LoVo (cell line): ENCODE data around the gene SLC30A4.
A peak's percentile ranks its signal among the peaks of the same experiment; 100 is the strongest.
"Not testable (repeated sequence)": the region's sequence is repeated elsewhere in the genome, so short reads cannot be mapped to it uniquely, and the experiment has no call there.

Source experiments
- DNase-seq: peaks from one replicate; pipeline ENCODE4 v3.0.0-alpha.2; 2016; ENCODE audit warnings: low spot score

The SLC30A4 gene, protein sequence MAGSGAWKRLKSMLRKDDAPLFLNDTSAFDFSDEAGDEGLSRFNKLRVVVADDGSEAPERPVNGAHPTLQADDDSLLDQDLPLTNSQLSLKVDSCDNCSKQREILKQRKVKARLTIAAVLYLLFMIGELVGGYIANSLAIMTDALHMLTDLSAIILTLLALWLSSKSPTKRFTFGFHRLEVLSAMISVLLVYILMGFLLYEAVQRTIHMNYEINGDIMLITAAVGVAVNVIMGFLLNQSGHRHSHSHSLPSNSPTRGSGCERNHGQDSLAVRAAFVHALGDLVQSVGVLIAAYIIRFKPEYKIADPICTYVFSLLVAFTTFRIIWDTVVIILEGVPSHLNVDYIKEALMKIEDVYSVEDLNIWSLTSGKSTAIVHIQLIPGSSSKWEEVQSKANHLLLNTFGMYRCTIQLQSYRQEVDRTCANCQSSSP

DNA sequence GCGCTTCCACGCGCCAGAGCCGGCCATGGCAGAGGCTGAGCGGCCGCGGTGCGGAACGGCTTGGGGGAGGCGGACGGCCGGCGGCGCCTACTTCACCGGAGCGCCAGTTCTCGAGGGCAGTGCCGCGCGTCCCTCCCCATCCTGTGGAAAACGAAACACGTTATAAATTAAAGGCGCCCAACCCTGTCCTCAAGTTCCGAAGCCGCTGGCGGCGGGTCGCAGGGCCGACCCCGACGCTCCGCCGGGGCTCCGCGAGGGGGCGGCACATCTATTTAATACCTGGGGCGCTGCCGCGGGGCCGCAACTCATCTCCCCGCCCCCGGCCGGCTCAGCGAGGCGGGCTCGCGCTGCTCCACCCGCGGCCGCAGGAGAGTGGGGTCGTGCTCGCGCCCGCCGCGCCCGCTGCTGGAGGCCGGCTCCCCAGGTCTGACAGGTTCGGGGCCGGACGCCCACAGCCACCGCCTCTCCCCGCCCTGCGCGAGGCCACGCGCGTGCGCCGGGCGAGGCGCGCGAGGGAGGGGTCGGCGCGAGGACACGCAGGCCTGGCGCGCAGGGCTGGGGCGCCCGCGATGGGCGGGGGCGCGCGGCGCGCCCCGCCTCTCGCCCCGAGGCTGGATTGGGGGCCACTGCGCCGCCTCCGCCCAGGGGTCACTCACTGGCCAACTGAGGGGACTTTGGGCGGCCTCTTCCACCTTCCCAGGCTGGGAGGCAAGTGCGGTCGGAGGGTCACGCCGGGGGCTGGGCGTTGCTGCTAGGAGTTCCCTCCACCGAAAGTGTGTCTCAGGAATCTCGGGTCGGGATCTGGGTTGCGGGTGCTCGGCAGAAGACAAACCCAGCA, at the start of gene SLC30A4:
SLC30A4 (minus strand) TSS at position 428 of the 838 bp plus-strand sequence; CDS start at position 27, 401 bp downstream.
- peak; percentile 72 for DNase-seq

DNA sequence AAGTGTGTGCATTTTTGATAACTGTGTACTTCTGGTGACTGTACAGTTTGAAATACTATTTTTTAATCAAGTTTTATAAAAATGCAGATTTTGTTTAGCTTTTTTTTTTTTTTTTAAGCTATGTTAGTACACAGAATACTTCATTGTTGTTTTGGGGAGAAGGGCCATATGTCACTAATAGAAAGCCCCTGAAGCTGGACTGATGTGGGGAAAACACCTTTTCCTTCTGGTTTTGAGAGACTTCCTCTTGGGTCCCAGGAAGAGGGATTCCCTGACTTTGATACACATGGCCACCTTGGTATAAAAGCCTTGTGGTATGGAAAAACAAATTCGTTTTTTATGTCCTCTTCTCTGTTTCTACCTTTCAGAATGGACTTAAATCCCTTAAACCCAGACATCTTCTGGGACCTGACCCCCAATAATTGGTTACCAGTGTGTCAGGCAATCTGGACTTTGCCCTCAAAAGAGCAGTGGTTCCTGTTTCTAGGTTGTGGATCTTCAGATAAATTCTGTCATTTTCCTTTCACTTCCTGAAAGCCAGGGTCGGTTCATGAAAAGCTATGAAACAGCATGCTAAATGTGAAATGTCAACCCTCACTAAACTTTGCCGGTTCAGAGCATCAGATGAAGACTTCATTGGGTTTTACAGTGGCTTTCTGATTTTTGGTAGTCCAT, 33.5 kb upstream of the SLC30A4 start:
- no peak for DNase-seq

DNA sequence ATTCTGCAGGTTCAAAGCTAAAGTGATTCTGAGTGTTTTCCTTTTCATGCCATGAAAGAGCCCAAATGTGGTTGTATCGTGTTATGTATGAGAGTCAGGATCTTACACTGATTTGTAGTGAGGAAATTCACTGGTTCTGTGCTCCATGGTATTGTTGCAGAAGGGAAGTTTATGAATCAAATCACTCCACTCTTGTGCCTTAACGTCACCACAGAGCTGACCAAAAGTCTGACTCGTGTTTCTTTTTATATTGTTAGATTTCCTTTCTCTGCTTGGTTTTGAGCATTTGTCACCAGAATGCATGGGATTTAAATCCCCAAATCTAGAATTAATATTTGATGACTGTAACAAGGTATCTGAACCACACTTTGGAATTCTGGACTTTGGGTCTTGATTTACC, 29.1 kb upstream of the SLC30A4 start:
- no peak for DNase-seq

DNA sequence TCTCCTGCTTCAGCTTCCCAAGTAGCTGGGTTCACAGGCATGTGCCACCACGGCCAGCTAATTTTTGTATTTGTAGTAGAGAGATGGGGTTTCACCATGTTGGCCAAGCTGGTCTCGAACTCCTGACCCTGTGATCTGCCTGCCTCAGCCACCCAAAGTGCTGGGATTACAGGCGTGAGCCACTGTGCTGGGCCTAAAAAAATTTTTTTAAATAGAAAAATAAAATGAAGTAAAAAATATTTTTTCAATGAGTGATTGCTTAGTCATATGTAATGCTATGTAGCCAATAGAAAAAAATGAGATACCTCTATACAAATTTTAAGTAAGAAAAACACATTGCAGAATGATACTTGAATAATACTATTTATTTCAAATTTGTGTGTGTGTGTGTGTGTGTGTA, 27.9 kb upstream of the SLC30A4 start:
- DNase-seq, result no peak

DNA sequence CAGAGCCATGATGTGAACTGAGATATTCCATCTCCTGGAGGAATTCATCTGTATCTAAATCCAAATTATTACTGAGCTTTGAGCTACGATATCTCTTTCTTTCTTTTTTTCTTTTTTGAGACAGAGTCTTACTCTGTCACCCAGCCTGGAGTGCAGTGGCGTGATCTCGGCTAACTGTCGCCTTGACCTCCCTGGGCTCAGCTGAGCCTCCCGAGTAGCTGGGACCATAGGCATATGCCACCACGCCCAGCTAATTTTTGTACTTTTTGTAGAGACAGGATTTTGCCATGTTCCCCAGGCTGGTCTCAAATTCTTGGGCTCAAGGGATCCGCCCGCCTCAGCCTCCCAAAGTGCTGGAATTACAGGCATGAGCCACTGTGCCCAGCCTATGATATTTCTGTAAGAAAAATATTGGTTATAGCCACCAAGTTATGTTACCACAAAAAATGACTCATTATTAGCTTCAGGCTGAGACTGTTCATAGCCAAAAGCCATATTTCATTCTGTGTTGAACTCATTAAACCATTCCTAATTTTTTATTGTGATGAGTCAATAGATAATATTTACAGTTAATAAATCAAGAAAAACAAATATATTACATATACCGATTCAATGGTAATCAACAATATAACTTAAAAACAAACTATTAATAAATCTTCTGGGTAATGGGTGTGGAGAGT, 27.1 kb upstream of the SLC30A4 start:
- DNase-seq, result no peak

DNA sequence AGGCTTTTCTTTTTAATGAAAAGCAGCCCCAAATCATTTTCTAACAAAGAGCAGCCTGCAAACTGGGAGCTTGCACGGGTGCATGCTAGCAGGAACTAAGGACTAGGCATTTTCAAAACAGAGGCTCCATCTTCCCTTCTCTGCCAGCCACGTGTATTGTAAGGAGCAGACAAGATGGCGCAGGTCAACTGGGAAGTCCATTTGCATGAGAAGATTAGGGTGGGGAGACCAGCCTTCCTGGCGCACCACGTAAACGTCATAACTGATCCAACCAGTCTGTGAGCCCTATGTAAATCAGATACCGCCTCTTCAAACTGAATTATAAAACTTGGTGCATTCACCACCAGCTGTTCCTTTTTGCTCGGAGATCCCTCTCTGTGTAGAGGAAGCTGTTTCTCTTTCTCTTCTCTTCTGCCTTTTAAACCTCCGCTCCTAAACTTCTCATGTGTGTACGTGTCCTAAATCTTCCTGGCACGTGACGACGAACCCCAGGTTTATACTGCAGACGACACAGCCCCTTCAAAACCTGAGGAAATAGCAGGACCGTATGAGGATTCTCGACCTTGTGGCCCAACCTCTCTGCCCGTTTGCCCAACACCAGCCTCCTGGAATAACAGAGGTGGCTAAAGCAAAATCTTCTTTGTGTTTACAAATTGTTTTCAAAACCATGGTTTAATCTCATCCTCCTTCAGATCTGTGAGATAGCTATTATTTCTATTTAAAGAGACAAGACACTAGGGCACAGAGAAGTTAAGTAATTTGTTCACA, 26.4 kb upstream of the SLC30A4 start:
- no peak for DNase-seq

DNA sequence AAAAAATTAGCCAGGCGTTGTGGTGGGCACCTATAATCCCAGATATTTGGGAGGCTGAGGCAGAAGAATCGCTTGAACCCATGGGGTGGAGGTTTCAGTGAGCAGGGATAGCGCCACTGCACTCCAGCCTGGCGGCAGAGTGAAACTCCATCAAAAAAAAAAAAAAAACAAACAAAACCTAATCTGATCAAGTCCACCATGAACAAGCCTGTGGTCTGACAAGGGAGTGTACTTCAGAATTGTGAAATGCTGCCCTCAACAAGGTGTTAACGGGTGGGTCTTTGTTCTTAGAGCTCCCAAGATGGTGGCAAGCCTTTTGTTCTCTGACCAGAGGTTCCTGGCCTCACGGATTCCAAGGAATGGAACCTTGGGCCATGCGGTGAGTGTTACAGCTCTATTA, 24.2 kb upstream of the SLC30A4 start:
- DNase-seq, result no peak

DNA sequence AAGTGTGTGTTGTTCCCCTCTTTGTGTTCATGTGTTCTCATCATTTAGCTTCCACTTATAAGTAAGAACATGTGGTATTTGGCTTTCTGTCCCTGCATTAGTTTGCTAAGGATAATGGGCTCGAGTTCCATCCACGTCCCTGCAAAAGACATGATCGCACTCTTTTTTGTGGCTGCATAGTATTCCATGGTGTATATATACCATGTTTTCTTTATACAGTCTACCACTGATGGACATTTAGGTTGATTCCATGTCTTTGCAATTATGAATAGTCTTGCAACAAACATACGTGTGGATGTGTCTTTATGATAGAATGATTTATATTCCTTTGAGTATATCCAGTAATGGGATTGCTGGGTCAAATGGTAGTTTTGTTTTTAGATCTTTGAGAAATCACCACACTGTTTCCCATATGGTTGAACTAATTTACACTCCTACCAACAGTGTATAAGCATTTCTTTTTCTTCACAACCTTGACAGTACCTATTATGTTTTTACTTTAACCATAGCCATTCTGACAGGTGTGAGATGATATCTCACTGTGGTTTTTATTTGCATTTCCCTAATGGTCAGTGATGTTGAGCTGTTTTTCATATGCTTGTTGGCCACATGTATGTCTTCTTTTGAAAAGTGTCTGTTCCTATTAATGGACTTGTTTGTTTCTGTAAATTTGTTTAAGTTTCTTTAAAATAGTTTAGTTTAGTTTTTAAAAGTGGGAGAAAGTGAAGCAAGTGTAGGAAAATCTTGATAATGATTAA, 21.9 kb upstream of the SLC30A4 start:
- no peak for DNase-seq

DNA sequence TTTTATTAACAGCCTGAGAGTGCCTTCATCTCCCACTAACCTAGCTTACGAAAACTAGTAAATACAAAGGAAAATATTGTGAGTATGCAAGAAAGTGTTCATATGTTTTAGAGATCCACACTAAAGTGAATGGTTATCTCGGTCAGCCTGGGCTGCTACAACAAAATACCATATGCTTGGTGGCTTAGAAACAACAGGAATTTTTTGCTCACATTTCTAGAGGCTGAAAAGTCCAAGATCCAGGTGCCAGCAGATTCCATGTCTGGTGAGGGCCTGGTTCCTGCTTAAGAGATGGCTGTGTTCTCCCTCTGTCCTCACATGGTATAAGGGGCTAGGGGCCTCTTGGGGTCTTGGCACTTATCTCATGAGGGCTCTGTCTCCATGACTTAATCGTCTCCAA, 20.5 kb upstream of the SLC30A4 start:
- no peak for DNase-seq

DNA sequence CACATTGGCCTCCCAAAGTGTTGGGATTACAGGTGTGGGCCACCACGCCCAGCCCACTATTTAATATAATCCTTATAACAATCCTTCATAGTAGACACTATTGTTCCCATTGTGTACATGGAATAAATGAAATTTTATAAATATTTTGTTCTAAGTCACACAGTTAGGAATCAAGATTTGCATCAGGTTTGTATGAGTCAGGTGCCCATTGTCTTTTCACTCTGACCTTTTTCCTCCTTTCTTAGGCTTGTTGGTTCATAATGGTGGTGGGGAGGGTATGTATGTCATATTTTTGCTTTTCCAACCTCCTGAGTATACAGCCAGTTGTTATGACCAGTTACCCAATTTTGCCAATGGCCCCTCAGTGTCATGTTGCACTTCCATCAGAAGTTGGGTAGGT, 18.0 kb upstream of the SLC30A4 start:
- DNase-seq, result no peak

DNA sequence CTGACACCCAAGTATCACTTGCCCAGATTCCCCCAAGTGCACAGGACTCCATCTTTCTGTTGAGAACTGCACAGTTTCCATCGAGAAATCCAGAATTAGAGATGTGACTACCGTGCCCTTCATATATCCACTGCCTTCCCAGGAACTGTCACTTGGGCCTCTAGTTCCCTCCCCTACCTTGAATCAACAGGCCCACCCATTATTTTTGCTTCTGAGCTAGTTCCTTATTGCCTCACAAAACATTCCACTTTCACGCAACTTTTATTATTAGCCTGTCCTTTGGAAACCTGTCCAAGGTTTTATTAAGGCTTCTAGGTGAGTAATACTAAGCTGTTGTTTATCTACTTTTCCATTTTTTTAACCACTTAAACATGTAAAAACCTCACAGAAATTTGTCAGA, 17.1 kb upstream of the SLC30A4 start:
- peak; percentile 47 for DNase-seq

DNA sequence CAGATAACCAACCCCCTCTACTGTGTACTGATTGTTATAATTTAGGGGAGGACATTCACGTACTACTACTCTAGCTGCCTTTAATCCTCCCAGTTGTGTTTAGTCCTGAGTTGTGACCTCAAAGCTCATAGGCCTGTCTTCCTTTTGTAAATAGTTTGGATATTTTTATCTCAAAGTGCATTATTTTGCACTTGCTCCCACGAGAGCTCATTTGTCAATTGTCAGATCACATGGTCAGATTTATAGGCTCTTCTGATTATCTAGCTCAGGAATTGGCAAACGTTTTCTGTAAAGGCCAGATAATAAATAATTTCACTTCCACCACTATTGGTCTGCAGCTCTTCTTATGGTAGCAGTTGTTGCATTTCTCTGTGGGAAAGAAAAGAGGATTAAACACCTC, 14.4 kb upstream of the SLC30A4 start:
- DNase-seq, result no peak

DNA sequence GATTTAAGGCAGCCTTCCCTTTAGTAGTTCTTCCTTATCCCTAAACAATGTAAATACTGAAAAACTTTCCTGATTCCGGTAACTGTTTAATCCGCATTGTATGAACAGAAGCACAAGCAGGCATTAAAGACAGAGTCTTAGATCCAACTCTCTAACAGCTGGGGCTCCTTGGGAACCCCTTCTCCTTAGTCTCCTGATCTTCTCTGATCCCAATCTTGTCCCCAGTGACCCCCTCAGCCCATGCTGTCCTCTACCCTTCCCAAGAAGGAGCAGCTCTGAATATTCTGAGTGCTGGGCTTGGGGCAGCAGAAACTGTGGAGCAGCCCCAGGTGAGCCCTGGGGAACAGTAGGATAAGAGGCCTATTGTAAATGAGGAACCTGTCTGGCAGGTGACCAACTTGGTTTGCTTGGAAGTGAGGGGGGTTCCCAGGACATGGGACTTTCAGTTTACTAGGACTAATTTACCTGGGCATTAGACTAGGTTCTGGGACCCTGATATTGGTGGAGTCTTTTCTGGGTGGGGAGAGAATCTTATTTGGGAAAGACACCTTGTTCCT, 13.0 kb upstream of the SLC30A4 start:
- no peak for DNase-seq

DNA sequence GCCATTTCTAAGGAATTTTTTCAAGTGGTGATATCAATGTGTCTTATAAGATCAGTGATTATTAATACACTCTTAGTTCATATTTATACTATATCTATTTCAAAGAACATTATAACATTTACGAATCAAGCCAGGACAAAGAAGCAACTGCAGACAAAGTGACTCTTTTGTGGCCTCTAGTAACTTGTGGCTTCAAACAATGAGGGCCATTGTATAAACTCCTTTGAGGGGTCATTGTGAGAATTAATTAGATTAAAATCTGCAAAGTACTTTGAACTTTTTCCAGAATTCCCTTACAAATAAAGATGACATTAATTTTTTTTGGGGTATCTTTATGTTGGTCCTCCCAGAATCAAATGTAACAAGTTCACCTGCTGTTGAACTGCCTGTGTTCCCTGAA, 12.3 kb upstream of the SLC30A4 start:
- DNase-seq, result no peak

DNA sequence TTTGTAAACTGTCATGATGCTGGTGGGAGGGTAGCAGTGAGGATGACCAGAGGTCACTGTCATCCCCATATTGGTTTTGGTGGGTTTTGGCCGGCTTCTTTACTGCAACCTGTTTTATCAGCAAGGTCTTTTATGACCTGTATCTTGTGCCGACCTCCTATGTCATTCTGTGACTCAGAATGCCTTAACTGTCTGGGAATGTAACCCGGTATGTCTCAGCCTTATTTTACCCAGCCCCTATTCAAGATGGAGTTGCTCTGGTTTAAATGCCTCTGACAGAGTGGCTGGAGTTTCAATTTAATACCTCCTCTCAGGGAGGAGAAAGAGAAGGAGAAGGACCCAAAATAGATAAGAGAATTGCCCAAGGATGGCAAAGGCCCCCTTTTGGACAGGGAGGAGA, 10.3 kb upstream of the SLC30A4 start:
- DNase-seq, result not testable (repeated sequence)

DNA sequence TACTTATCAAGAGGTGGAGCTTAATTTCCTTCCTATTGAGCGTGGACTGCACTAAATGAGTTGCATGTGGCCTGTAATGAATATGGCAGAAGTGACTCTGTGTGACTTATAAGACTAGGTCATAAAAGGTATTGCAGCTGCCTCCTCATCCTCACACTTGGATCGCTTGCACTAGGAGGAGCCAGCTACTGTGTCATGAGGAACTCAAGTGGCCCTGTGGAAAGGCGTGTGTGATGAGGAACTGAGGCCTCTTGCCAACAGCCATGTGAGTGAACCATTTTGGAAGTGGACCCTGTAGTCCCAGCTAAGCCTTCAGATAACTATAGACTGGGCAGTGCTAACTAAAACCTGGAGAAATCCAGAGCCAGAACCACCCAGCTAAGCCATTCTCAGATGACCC, 7.1 kb upstream of the SLC30A4 start:
- DNase-seq, result peak; percentile 19

DNA sequence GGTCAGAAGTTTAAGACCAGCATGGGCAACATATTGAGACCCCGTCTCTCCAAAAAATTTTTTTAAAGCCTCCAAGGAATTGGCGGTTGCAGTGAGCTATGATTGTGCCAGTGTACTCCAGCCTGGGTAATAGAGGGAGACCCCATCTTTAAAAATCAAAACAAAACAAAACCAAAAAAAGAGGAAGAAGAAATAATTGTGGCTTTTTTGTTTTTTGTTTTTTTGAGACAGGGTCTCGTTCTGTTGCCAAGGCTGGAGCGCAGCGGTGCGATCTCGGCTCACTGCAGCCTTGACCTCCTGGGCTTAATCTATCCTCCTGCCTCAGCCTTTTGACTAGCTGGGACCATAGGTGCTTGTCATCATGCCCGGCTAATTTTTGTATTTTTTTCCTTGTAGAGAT, 4.5 kb upstream of the SLC30A4 start:
- no peak for DNase-seq

DNA sequence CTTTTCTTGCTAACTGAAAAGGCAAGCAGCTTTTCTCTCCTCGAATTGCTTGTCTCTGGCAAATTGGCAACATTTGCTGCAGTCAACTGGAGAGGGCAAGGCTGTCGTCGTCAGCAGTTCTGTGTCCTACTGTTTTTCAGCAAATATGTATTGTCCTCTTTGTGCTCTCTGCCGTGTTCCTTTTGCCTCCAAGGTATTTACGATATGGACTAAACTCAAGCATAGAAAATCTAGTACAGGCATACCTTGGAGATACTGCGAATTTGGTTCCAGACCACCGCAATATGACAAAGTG, 558 bp upstream of the SLC30A4 start:
- no peak for DNase-seq

DNA sequence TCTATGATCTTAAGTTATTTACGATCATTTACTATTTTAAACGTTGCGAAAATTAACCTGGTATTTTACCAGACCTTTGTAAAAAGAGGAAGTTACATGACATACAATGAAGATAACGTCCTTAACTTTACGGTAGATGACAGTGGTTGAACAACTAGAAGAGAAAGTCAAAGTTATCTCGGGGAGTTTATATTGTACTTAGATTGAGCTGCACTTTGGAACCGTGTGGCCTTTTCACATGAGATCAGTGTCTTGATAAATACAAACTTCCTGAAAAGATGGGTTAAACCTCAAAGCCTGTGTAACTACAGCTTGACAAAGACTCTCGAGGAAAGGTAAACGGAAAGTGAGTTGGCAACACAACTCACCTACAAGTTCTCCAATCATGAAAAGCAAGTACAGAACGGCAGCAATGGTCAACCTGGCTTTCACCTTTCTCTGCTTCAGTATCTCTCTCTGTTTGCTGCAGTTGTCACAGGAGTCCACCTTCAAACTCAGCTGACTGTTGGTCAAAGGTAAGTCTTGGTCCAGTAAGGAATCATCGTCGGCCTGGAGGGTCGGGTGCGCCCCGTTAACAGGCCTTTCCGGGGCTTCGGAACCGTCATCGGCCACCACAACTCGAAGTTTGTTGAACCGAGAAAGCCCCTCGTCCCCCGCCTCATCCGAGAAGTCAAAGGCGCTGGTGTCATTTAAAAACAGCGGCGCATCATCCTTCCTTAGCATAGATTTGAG, 793 bp downstream of the SLC30A4 start:
- DNase-seq, result peak; percentile 28

DNA sequence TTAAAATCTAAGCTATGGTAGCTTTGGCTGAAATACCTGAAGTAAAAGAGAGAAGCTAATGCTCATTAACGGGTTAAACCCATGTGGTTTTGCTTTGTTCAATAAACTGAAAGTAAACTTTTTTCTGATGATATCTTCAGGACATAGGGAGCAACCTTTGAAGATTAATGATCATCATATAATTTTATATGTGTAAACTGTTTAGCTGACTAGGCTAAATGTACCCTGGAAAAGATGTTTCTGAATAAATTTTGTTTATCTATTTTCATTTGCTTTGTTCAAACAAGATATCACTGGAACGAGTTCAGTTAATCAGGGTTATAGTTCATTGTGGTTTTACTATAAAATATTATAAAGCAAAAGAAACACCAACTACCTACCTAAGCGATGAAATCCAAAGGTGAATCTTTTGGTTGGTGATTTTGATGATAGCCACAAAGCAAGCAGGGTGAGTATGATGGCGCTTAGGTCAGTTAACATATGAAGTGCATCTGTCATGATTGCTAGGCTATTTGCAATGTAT, 11.7 kb downstream of the SLC30A4 start:
- DNase-seq, result no peak
